Progenitor cell of endocrine pancreas (in vitro differentiated cells): ENCODE measurements around the gene TMC3. TPM values are rescaled to one million over a fixed set of nuclear protein-coding genes. Genes with fewer than 3 reads are reported as not detected.

Experiments used
- DNase-seq: peaks from one replicate; pipeline ENCODE4 v3.0.0; 2021; ENCODE audit warnings: low spot score; ENCODE audit not compliant: unreplicated experiment
- H3K27ac Mint-ChIP-seq: 2 replicates; pipeline ENCODE4 v1.8.0; 2021; ENCODE audit warnings: mild to moderate bottlenecking, moderate library complexity, mixed read lengths
- H3K27me3 Mint-ChIP-seq: 2 replicates; pipeline ENCODE4 v1.8.0; 2021; ENCODE audit warnings: mixed read lengths
- H3K36me3 Mint-ChIP-seq: 2 replicates; pipeline ENCODE4 v1.8.0; 2022; ENCODE audit warnings: mixed read lengths; ENCODE audit not compliant: insufficient read depth
- H3K4me1 Mint-ChIP-seq: 2 replicates; pipeline ENCODE4 v1.8.0; 2021; ENCODE audit warnings: low read depth, mixed read lengths
- H3K4me3 Mint-ChIP-seq: 2 replicates; pipeline ENCODE4 v1.8.0; 2021; ENCODE audit warnings: low read depth, mild to moderate bottlenecking, moderate library complexity, mixed read lengths
- H3K9me3 Mint-ChIP-seq: 2 replicates; pipeline ENCODE4 v1.8.0; 2021; ENCODE audit warnings: low read depth, mixed read lengths
- total RNA-seq: library from RNA; stranded (reverse); gene quantifications from 2 replicates; pipeline ENCODE4 v1.2.1, GENCODE V29; 2021
- TF ChIP-seq, protein P1 (sequence below): fragments of 200-600 bp; sonication (generic); IDR thresholded peaks from one replicate; pipeline ENCODE4 v1.5.0; 2021; ENCODE audit warnings: antibody characterized with exemption, mild to moderate bottlenecking; ENCODE audit not compliant: unreplicated experiment

TMC3 gene
- total RNA-seq, 1 donor from 2014 or later = 0.10 TPM

DNA sequence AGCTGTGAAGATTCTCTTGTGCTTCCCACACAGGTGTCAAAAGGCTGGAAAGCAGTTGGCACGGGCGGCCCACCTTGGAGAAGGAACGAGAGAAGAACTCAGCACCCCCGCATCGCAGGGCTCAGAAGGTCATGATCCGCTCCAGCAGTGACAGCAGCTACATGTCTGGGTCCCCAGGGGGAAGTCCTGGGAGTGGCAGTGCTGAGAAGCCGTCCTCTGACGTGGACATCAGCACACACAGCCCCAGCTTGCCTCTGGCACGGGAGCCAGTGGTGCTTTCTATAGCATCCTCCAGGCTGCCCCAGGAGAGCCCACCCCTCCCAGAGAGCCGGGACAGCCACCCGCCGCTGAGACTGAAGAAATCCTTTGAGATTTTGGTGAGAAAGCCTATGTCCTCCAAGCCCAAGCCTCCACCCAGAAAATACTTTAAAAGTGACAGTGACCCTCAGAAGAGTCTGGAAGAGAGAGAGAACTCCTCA is 81.5 kb downstream of the TMC3 start:
- H3K9me3 Mint-ChIP-seq = no peaks in the 10 kb centered on the region
- no peak overlapping the region for H3K4me3 Mint-ChIP-seq
- no peaks in the 10 kb centered on the region for H3K36me3 Mint-ChIP-seq
- TF ChIP-seq, protein P1, sequence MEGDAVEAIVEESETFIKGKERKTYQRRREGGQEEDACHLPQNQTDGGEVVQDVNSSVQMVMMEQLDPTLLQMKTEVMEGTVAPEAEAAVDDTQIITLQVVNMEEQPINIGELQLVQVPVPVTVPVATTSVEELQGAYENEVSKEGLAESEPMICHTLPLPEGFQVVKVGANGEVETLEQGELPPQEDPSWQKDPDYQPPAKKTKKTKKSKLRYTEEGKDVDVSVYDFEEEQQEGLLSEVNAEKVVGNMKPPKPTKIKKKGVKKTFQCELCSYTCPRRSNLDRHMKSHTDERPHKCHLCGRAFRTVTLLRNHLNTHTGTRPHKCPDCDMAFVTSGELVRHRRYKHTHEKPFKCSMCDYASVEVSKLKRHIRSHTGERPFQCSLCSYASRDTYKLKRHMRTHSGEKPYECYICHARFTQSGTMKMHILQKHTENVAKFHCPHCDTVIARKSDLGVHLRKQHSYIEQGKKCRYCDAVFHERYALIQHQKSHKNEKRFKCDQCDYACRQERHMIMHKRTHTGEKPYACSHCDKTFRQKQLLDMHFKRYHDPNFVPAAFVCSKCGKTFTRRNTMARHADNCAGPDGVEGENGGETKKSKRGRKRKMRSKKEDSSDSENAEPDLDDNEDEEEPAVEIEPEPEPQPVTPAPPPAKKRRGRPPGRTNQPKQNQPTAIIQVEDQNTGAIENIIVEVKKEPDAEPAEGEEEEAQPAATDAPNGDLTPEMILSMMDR = no peak
- H3K27me3 Mint-ChIP-seq = peaks cover 17% of the 10 kb centered on the region
- DNase-seq = no peak
- H3K27ac Mint-ChIP-seq = no peak overlapping the region
- H3K4me1 Mint-ChIP-seq = peaks cover 3% of the 10 kb centered on the region

DNA sequence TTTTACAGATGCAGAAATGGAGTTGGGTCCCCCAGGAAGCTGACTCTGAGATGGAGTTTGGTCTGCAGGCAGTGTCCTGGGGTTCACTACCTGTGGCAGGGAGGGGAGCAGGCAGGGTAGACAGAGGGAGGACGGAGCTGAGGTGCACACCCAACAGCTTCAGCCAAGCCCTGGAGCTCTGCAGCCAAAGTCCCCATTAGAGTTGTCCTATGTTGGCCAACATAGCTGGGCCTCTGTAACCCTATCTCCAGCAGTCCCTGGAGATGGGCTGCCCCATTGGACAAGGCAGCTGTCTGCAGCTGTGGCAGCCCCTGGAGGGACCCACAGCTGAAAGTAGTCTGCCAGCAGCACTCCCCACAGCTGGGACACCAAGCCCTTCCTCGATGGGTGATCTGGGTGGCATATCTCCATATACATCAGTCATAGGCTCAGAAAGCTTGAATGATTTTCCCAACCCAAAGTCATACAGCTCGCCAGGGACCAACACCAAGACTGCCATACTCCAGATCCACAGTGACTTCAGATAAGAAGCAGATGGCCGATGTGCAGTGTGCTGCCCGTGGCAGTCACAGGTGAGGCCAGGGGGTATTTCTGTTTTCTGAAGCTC is 82.0 kb downstream of the TMC3 start:
- Mint-ChIP-seq H3K36me3 (no peaks in the 10 kb centered on the region), H3K9me3 (no peaks in the 10 kb centered on the region), H3K4me3 (no peak overlapping the region), H3K4me1 (peaks cover 3% of the 10 kb centered on the region), H3K27me3 (peaks cover 16% of the 10 kb centered on the region), H3K27ac (no peak overlapping the region)
- DNase-seq = no peak
- TF ChIP-seq, protein P1 = no peak

- Mint-ChIP-seq H3K9me3 (no peaks in the 10 kb centered on the region), H3K27ac (no peak overlapping the region), H3K27me3 (peaks cover 2% of the 10 kb centered on the region), H3K4me1 (peaks cover 3% of the 10 kb centered on the region), H3K4me3 (no peak overlapping the region), H3K36me3 (no peaks in the 10 kb centered on the region)
- no peak for DNase-seq
- TF ChIP-seq, protein P1 = no peak
These were observed 84.1 kb downstream of the TMC3 start for GRCh38 chr15:81289910-81290309.

DNA sequence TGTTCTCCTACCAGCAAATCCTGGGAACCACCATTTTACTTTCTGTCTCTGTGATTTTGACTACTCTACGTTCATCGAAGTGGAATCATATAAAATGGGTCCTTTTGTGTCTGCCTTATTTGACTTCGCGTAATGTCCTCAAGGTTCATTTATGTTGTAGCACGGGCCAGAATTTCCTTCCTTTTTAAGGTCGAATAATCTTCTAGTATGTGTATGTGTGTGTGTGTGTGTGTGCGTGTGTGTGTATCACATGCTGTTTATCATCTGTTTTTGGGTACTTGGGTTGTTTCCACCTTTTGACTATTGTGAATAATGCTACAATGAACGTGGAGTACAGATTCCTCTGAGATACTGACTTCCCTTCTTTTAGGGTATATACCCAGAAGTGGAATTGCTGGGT is 85.4 kb downstream of the TMC3 start:
- H3K27ac Mint-ChIP-seq = no peak overlapping the region
- H3K9me3 Mint-ChIP-seq = no peaks in the 10 kb centered on the region
- no peaks in the 10 kb centered on the region for H3K36me3 Mint-ChIP-seq
- no peaks in the 10 kb centered on the region for H3K4me1 Mint-ChIP-seq
- TF ChIP-seq, protein P1 = no peak
- DNase-seq = no peak
- H3K27me3 Mint-ChIP-seq = no peaks in the 10 kb centered on the region
- no peak overlapping the region for H3K4me3 Mint-ChIP-seq

DNA sequence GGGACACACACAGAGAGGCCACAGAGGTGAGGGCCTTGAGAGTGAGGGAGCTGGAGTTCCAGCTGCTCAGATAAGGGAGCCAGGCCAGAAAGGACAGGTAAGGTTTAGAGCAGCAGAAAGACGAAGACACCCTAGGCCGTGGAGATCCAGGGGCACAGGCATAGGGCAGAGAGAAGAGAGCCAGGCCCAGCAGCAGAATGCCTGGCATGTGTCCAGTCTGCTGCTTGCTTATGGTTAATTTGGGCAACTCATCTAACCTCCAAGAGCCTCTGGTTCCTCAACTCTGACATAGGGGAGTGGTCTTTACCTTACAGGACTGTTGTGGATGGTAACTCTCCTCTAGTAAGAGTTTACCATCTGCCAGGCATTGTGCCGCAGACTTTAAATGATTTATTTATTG is 86.0 kb downstream of the TMC3 start:
- DNase-seq = no peak
- Mint-ChIP-seq H3K27ac (no peak overlapping the region), H3K9me3 (no peaks in the 10 kb centered on the region), H3K4me1 (no peaks in the 10 kb centered on the region), H3K27me3 (no peaks in the 10 kb centered on the region), H3K36me3 (no peaks in the 10 kb centered on the region), H3K4me3 (no peak overlapping the region)
- TF ChIP-seq, protein P1 = no peak
